ENCODE measurements around the gene EPC1. TPM values are rescaled to one million over a fixed set of nuclear protein-coding genes. Genes with fewer than 3 reads are reported as not detected.

EPC1 gene
- total and polyA plus RNA-seq, 10 of the 15 experiments (the other 5 are each of a cell fraction or from before 2014, with no cell fraction given) = 6.8 to 59.2 (median 19.4) TPM

DNA sequence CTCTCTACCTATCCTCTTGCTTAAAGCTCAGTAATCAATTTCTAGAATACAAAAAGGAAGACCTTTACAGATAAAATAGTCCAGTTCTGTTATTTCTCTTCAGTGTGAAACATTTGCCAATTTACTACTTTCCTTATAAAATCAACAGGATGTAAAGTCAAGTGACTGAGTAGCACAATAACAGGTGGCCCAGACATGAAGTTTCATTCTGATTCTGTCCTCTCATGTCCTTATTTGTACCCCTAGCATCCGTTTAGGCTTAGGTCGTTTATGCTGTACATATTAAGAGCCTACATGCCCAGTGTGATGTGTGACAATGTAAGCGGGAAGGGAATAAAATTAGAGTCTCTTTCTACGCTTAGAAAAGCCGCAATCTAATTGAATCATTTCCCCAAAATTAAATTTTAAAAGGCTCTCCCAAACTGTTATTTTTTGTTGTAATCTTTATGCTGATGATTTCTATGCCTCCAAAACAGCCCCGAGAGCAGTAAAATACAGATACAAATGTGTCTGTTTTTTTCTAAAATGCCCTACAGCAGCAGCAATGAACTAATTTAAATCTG is 29.1 kb downstream of the EPC1 start (continued):
- TF ChIP-seq POLR2AphosphoS2 (IDR thresholded peaks at IDR 0.05; ENCODE audit: low read depth, low read length) (0 out of 2 replicates have a peak, but pooled peaks have one; percentile 60), EGR1 (IDR thresholded peaks at IDR 0.05; ENCODE audit: borderline replicate concordance in 1 of 2, low read depth in 2 of 2, low read length in 2 of 2) (no peak), SIN3A (IDR thresholded peaks at IDR 0.05; ENCODE audit: low read depth, low read length) (no peak), SP1 (IDR thresholded peaks at IDR 0.05; ENCODE audit: low read depth, low read length) (no peak), ZNF384 (IDR thresholded peaks at IDR 0.05; ENCODE audit: borderline replicate concordance, low read depth, low read length) (no peak), GATAD2B (conservative IDR thresholded peaks at IDR 0.05; ENCODE audit: low read depth) (no peak), ZNF274 (IDR thresholded peaks at IDR 0.05; ENCODE audit: insufficient read depth, insufficient read length) (no peak), HDGF (IDR thresholded peaks at IDR 0.05) (no peak), NR2C2 (IDR thresholded peaks at IDR 0.05; ENCODE audit: borderline replicate concordance, control insufficient read depth, insufficient read length, low read depth) (no peak), ESRRA (IDR thresholded peaks at IDR 0.05; ENCODE audit: low read length) (no peak), FOS (IDR thresholded peaks at IDR 0.05; ENCODE audit: borderline replicate concordance, extremely low read depth, insufficient read length) (no peak), EZH2 (IDR thresholded peaks at IDR 0.05; ENCODE audit: borderline replicate concordance, control insufficient read depth, low read depth, low read length) (no peak), NFYB (IDR thresholded peaks at IDR 0.05; ENCODE audit: insufficient read depth, low read depth, low read length) (no peak), SRF (IDR thresholded peaks at IDR 0.05; ENCODE audit: low read depth in 2 of 2, low read length in 2 of 2) (peak; percentile 50 to 87), TCF7 (IDR thresholded peaks at IDR 0.05; ENCODE audit: borderline replicate concordance) (no peak), MTA3 (IDR thresholded peaks at IDR 0.05; ENCODE audit: borderline replicate concordance, low read length) (no peak), ZZZ3 (IDR thresholded peaks at IDR 0.05; ENCODE audit: control insufficient read depth, insufficient read length, low read depth) (no peak)
- TF ChIP-seq, protein P1, sequence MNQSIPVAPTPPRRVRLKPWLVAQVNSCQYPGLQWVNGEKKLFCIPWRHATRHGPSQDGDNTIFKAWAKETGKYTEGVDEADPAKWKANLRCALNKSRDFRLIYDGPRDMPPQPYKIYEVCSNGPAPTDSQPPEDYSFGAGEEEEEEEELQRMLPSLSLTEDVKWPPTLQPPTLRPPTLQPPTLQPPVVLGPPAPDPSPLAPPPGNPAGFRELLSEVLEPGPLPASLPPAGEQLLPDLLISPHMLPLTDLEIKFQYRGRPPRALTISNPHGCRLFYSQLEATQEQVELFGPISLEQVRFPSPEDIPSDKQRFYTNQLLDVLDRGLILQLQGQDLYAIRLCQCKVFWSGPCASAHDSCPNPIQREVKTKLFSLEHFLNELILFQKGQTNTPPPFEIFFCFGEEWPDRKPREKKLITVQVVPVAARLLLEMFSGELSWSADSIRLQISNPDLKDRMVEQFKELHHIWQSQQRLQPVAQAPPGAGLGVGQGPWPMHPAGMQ (IDR thresholded peaks at IDR 0.05; ENCODE audit: borderline replicate concordance) = no peak
- TF ChIP-seq, protein P2, sequence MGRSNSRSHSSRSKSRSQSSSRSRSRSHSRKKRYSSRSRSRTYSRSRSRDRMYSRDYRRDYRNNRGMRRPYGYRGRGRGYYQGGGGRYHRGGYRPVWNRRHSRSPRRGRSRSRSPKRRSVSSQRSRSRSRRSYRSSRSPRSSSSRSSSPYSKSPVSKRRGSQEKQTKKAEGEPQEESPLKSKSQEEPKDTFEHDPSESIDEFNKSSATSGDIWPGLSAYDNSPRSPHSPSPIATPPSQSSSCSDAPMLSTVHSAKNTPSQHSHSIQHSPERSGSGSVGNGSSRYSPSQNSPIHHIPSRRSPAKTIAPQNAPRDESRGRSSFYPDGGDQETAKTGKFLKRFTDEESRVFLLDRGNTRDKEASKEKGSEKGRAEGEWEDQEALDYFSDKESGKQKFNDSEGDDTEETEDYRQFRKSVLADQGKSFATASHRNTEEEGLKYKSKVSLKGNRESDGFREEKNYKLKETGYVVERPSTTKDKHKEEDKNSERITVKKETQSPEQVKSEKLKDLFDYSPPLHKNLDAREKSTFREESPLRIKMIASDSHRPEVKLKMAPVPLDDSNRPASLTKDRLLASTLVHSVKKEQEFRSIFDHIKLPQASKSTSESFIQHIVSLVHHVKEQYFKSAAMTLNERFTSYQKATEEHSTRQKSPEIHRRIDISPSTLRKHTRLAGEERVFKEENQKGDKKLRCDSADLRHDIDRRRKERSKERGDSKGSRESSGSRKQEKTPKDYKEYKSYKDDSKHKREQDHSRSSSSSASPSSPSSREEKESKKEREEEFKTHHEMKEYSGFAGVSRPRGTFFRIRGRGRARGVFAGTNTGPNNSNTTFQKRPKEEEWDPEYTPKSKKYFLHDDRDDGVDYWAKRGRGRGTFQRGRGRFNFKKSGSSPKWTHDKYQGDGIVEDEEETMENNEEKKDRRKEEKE (IDR thresholded peaks at IDR 0.05) = no peak
- TF ChIP-seq, protein P3, sequence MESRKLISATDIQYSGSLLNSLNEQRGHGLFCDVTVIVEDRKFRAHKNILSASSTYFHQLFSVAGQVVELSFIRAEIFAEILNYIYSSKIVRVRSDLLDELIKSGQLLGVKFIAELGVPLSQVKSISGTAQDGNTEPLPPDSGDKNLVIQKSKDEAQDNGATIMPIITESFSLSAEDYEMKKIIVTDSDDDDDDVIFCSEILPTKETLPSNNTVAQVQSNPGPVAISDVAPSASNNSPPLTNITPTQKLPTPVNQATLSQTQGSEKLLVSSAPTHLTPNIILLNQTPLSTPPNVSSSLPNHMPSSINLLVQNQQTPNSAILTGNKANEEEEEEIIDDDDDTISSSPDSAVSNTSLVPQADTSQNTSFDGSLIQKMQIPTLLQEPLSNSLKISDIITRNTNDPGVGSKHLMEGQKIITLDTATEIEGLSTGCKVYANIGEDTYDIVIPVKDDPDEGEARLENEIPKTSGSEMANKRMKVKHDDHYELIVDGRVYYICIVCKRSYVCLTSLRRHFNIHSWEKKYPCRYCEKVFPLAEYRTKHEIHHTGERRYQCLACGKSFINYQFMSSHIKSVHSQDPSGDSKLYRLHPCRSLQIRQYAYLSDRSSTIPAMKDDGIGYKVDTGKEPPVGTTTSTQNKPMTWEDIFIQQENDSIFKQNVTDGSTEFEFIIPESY (IDR thresholded peaks at IDR 0.05) = no peak
- TF ChIP-seq, protein P4, sequence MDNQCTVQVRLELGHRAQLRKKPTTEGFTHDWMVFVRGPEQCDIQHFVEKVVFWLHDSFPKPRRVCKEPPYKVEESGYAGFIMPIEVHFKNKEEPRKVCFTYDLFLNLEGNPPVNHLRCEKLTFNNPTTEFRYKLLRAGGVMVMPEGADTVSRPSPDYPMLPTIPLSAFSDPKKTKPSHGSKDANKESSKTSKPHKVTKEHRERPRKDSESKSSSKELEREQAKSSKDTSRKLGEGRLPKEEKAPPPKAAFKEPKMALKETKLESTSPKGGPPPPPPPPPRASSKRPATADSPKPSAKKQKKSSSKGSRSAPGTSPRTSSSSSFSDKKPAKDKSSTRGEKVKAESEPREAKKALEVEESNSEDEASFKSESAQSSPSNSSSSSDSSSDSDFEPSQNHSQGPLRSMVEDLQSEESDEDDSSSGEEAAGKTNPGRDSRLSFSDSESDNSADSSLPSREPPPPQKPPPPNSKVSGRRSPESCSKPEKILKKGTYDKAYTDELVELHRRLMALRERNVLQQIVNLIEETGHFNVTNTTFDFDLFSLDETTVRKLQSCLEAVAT (IDR thresholded peaks at IDR 0.05) = no peak
- TF ChIP-seq, protein P5, sequence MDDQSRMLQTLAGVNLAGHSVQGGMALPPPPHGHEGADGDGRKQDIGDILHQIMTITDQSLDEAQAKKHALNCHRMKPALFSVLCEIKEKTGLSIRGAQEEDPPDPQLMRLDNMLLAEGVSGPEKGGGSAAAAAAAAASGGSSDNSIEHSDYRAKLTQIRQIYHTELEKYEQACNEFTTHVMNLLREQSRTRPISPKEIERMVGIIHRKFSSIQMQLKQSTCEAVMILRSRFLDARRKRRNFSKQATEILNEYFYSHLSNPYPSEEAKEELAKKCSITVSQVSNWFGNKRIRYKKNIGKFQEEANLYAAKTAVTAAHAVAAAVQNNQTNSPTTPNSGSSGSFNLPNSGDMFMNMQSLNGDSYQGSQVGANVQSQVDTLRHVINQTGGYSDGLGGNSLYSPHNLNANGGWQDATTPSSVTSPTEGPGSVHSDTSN (IDR thresholded peaks at IDR 0.05; ENCODE audit: insufficient replicate concordance, low read depth, low read length) = no peak

Measured in GM12878 (cell line).